Caco-2 (cell line): Measurements from ENCODE around the gene TSPAN33. TPM values are rescaled to one million over a fixed set of nuclear protein-coding genes. Genes with fewer than 3 reads are reported as not detected.

Experiments
- Bru-seq: library from RNA; stranded (reverse); fragments of 400-500 nt; gene quantifications from one replicate; lab custom pipeline; 2021; lab: Mats Ljungman, UMichigan
- BruChase-seq, 2 experiments: library from RNA; stranded (reverse); fragments of 400-500 nt; gene quantifications; one replicate each; lab custom pipeline; 2021; lab: Mats Ljungman, UMichigan
- BruUV-seq: library from RNA; stranded (reverse); fragments of 400-500 nt; replicated peaks from 2 replicates; lab custom pipeline; 2021; lab: Mats Ljungman, UMichigan
- CTCF ChIA-PET: fragments of 300-600 bp; sonication (Branson Sonifier 250); formaldehyde crosslinking; loops from one replicate; lab custom pipeline; 2022; ENCODE audit warnings: antibody characterized with exemption; lab: Charles Lee
- POLR2A ChIA-PET: fragments of 300-600 bp; sonication (Branson Sonifier 250); formaldehyde crosslinking; loops from one replicate; lab custom pipeline; 2022; ENCODE audit warnings: antibody characterized with exemption; lab: Charles Lee
- DNase-seq, 2 experiments: peaks; one replicate each; pipeline versions ENCODE4 v3.0.0 to v3.0.0-alpha.2; 2020 to 2022
- H3K27me3 ChIP-seq: replicated peaks from 2 replicates; pipeline ENCODE4 v1.6.0; 2011; ENCODE audit warnings: low read length; ENCODE audit not compliant: control insufficient read depth, insufficient read depth
- H3K36me3 ChIP-seq: 2 replicates; pipeline ENCODE4 v1.5.1; 2011; ENCODE audit warnings: low read length; ENCODE audit not compliant: control insufficient read depth, insufficient read depth
- H3K4me1 ChIP-seq: fragments of 250-450 bp; sonication (Bioruptor Pico); 2 replicates; pipeline ENCODE4 v1.5.1; 2020; ENCODE audit warnings: mild to moderate bottlenecking
- H3K4me3 ChIP-seq: 2 replicates; pipeline ENCODE4 v1.5.1; 2011; ENCODE audit warnings: low read depth, mild to moderate bottlenecking, control low read depth, low read length
- H3K9me3 ChIP-seq: fragments of 250-450 bp; sonication (Bioruptor Pico); 2 replicates; pipeline ENCODE4 v1.5.1; 2020; ENCODE audit warnings: mild to moderate bottlenecking, moderate library complexity
- H3K27ac Mint-ChIP-seq: one replicate; pipeline ENCODE4 v1.8.0; 2022; ENCODE audit warnings: mixed read lengths; ENCODE audit not compliant: unreplicated experiment
- H3K27me3 Mint-ChIP-seq: one replicate; pipeline ENCODE4 v1.8.0; 2022; ENCODE audit warnings: mixed read lengths; ENCODE audit not compliant: insufficient read depth, unreplicated experiment
- H3K36me3 Mint-ChIP-seq: one replicate; pipeline ENCODE4 v1.8.0; 2022; ENCODE audit warnings: mild to moderate bottlenecking, mixed read lengths; ENCODE audit not compliant: insufficient read depth, unreplicated experiment
- H3K4me1 Mint-ChIP-seq: one replicate; pipeline ENCODE4 v1.8.0; 2022; ENCODE audit warnings: low read depth, mixed read lengths; ENCODE audit not compliant: unreplicated experiment
- H3K4me3 Mint-ChIP-seq: one replicate; pipeline ENCODE4 v1.8.0; 2022; ENCODE audit warnings: mild to moderate bottlenecking, moderate library complexity, mixed read lengths; ENCODE audit not compliant: unreplicated experiment
- H3K9me3 Mint-ChIP-seq: one replicate; pipeline ENCODE4 v1.8.0; 2022; ENCODE audit warnings: mixed read lengths; ENCODE audit not compliant: unreplicated experiment
- CTCF ChIP-seq, 2 experiments: fragments of 200-600 bp in 1 of 2; IDR thresholded peaks; 1 replicate in 1 of 2; 2 replicates in 1 of 2; pipeline versions ENCODE4 v1.5.1 to v1.8.0; 2011 to 2022; ENCODE audit warnings: antibody characterized with exemption in 1 of 2, control low read depth in 1 of 2, inconsistent platforms in 1 of 2, low read depth in 1 of 2, low read length in 1 of 2, mild to moderate bottlenecking in 1 of 2, moderate library complexity in 1 of 2; ENCODE audit not compliant: insufficient read depth in 1 of 2, severe bottlenecking in 1 of 2, unreplicated experiment in 1 of 2
- intact Hi-C: fragments of 100-400 bp; cut with micrococcal nuclease; formaldehyde crosslinking; loops from one replicate; pipeline ENCODE4 v1.10.0; 2022; ENCODE audit not compliant: unreplicated experiment
- long read RNA-seq: library from polyadenylated mRNA; stranded (forward); transcript quantifications from one replicate; pipeline ENCODE4 v2.0.0, GENCODE V29; 2022
- total RNA-seq: library from RNA; stranded (reverse); gene quantifications from 2 replicates; pipeline ENCODE4 v1.2.3, GENCODE V29; 2022

Gene TSPAN33
- total RNA-seq = 2.6 and 4.5 TPM in 2 replicates
- Bru-seq, nascent RNA = percentile 29 among the genes with signal in this experiment
- BruChase-seq, experiment 1, labeled RNA remaining after a 2-hour chase = percentile 23 among the genes with signal in this experiment
- BruChase-seq, experiment 2, labeled RNA remaining after a 6-hour chase = percentile 30 among the genes with signal in this experiment
- long read RNA-seq, transcript TSPAN33-201 (8 exons, 1,863 nt) = major isoform, 7 of 8 reads
- long read RNA-seq, partial matches to known transcripts = 0 of 8 reads
- long read RNA-seq, other reads (novel, unspliced or antisense) = 1 of 8 reads

- no peaks in the 10 kb centered on the region for H3K9me3 Mint-ChIP-seq
- no TSS peak for BruUV-seq
- H3K36me3 Mint-ChIP-seq = no peaks in the 10 kb centered on the region
- CTCF ChIA-PET = interaction anchor here (0.7 to 1.0 kb wide), 2 partner anchors 20 to 232 kb away, joined by 3 to 7 read pairs; no protein-coding TSS in a partner anchor
- H3K4me3 Mint-ChIP-seq = peak within 1 kb of the TSS; percentile 80
- no peak within 1 kb of the TSS for H3K27ac Mint-ChIP-seq
- no peaks in the 10 kb centered on the region for H3K27me3 ChIP-seq
- peaks cover 5% of the 10 kb centered on the region for H3K4me1 ChIP-seq
- intact Hi-C loops = no loop called here
- peaks cover 28% of the 10 kb centered on the region for H3K27me3 Mint-ChIP-seq
- peak; percentile 80 to 89 for DNase-seq
- H3K9me3 ChIP-seq = no peaks in the 10 kb centered on the region
- no peaks in the 10 kb centered on the region for H3K36me3 ChIP-seq
- peaks cover 4% of the 10 kb centered on the region for H3K4me1 Mint-ChIP-seq
- H3K4me3 ChIP-seq = peak within 1 kb of the TSS; percentile 51
- TF ChIP-seq CTCF (IDR thresholded peaks at IDR 0.05; ENCODE audit: insufficient read depth in 1 of 2, low read depth in 1 of 2, low read length in 1 of 2, severe bottlenecking in 1 of 2, unreplicated experiment in 1 of 2) = no peak
- POLR2A ChIA-PET = interaction anchor here (0.5 to 0.6 kb wide), 2 partner anchors 22 to 337 kb away, joined by 3 read pairs; no protein-coding TSS in a partner anchor
Observed at GRCh38 chr7:129144095-129144833, at the start of gene TSPAN33. TSS of gene TSPAN33 (plus strand) at chr7:129144707. CDS start at chr7:129144981, 274 bp downstream.

- Histone ChIP-seq H3K27me3 (no peaks in the 10 kb centered on the region), H3K36me3 (no peaks in the 10 kb centered on the region), H3K9me3 (no peaks in the 10 kb centered on the region), H3K4me1 (no peaks in the 10 kb centered on the region), H3K4me3 (no peak overlapping the region)
- ChIA-PET CTCF (no interaction called here), POLR2A (no interaction called here)
- Mint-ChIP-seq H3K27ac (no peak overlapping the region), H3K4me1 (peaks cover 9% of the 10 kb centered on the region), H3K27me3 (peaks cover 9% of the 10 kb centered on the region), H3K36me3 (no peaks in the 10 kb centered on the region), H3K9me3 (no peaks in the 10 kb centered on the region), H3K4me3 (no peak overlapping the region)
- no TSS peak for BruUV-seq
- intact Hi-C loops = no loop called here
- TF ChIP-seq CTCF (IDR thresholded peaks at IDR 0.05; ENCODE audit: insufficient read depth in 1 of 2, low read depth in 1 of 2, low read length in 1 of 2, severe bottlenecking in 1 of 2, unreplicated experiment in 1 of 2) = no peak
- no peak for DNase-seq
Observed at GRCh38 chr7:129095258-129095657, 49.2 kb upstream of the TSPAN33 start.

- no peaks in the 10 kb centered on the region for H3K36me3 ChIP-seq
- no peaks in the 10 kb centered on the region for H3K27me3 ChIP-seq
- no peak for TF ChIP-seq CTCF (IDR thresholded peaks at IDR 0.05; ENCODE audit: insufficient read depth in 1 of 2, low read depth in 1 of 2, low read length in 1 of 2, severe bottlenecking in 1 of 2, unreplicated experiment in 1 of 2)
- H3K4me3 ChIP-seq = no peak overlapping the region
- no TSS peak for BruUV-seq
- Mint-ChIP-seq H3K4me3 (no peak overlapping the region), H3K36me3 (no peaks in the 10 kb centered on the region), H3K27ac (no peak overlapping the region), H3K4me1 (peaks cover 10% of the 10 kb centered on the region), H3K27me3 (peaks cover 7% of the 10 kb centered on the region), H3K9me3 (no peaks in the 10 kb centered on the region)
- ChIA-PET POLR2A (no interaction called here), CTCF (no interaction called here)
- H3K9me3 ChIP-seq = no peaks in the 10 kb centered on the region
- intact Hi-C loops = no loop called here
- peaks cover 16% of the 10 kb centered on the region for H3K4me1 ChIP-seq
- DNase-seq = no peak
Observed at GRCh38 chr7:129098409-129099084, 46.0 kb upstream of the TSPAN33 start.
